ENCODE measurements around the gene ACTR3.

The ACTR3 gene

GRCh38 chr2:113876503-113877387 lies 13.1 kb upstream of the ACTR3 start:
- DNase-seq: no peak

- no peak for DNase-seq
Measured at GRCh38 chr2:113877711-113878598, 11.9 kb upstream of the ACTR3 start.

DNA sequence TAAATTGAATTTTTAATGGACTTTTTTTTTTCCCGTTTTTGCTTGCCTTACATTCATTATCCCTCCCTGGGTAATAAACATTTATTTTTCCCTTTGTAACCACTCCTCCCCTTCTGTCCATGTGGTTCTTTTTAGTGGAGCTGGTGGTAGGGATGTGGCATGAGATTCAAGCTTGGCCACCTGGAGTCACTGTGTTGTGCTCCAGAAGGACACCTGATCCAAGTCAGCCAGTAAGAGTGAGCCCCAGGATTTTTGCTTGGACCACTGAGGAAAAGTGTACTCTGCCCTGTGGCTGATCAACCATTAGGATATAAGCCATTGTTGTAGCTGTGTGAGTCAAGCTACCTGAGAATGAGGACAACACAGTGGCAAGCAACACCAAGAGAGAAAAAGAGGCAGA lies 11.1 kb upstream of the ACTR3 start:
- DNase-seq: no peak

DNA sequence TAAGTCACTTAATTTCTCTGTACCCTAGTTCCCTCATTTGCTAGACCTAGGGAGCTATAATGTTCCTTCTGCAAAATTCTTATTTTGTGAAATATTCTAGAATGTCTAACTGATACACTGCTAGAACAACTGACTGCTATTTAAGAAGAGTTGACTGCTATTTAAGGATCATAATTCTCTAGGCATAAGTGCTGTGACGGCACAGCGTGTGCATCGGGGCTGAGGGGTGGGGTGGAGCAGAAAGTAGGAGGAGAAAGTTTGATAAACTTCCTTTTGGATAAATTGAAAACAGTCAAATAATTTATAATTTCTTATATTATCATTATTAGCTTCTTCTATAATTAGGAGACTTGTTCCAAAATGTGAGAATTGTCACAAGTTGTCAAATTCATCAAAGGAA lies 10.4 kb upstream of the ACTR3 start:
- no peak for DNase-seq

DNA sequence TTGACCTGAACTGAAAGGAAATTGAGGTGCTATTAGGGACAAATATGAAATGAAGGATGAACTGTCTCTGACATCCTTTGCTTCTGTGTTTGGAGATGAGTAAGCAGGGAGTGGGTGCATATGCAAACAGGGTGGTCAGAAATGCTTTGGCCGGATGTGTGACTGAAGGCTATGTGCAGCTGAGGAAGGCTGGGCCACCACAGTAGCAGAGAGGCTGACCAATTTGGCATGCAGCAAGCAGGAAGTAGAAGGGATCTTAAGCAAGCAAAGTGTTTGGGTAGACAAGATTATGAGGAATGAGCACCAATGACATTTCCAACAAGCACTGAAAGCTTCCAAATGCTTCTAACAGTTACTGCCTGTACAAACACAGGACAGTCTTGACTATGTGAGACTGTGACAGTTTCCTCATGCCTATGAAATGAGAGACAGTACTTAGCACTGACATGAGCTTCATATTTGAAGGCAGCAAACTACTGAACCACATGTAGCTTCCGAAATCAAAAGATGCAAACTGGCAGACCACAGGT lies 3.3 kb upstream of the ACTR3 start:
- DNase-seq: no peak

- DNase-seq: no peak
Measured at GRCh38 chr2:113887009-113887792, 2.7 kb upstream of the ACTR3 start.

DNA sequence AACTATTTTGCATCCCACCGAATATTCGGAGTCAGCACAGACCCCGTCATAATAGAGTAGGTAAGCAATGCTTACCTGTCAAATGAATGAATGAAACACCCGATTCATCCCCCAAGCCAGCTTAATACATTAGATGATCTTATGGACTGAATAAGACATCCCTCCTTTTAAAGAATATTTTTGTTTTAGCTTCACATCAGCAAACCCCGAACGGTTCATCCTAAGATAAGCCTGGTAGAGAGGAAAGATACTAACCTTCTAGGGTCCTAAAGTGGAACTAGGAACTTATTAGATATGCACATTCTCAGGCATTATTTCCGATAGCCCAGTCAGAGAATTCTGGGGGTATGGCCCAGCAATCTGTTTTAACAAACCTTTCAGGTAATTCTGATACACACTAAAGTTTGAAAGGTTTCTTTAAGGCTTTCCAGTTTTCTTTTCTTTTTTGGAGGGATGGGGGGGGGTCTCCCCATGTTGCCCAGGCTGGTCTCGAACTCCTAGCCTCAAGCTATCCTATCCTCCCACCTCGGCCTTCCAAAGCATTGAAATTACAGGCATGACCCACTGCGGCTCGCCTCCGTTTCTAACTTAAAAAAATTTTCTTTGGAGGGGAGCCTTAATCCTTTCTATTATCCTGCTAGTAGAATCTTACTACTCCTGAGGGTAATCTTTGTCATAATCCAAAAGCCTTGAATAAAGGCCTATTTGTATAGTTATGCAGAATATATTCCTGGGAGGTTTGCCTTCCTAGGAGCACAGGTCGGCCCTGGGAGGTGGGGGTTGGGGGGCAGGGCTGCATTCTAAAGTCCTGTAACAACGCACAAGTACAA lies 1.0 kb upstream of the ACTR3 start:
- DNase-seq: no peak

- no peak for DNase-seq
Measured at GRCh38 chr2:113890253-113891235, 655 bp downstream of the ACTR3 start.

DNA sequence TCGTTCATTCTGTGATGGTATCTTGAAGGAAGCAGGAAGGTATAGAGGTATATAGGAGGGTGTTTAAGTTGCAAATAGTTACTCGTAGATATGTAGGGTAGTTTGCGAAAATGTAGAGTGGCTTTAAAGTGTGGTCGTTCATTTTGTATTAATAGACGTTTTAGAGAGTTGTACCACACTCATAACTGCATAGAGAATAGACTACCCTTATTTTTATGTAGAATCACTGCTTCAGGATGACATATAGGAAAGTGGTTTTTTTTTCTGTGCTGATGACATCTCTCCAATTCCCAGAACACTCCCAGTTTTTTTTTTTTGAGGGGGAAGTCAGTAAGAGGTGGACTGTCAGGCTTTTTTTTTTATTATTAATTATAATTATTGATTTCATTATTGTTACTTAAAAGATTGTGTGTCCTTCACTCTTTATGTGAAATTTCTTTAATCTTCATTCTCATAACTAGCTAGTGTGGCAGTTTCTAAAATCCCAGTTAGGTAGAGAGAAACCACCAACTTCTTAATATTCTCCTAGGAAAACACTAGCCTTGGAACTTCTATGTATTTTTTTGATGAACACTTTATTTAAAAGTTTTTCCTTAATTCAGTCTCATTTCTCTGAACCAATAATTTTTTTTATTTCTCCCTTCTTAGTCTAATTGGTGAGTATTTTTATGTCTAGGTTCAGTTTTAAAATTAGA lies 1.5 kb downstream of the ACTR3 start:
- DNase-seq: no peak

DNA sequence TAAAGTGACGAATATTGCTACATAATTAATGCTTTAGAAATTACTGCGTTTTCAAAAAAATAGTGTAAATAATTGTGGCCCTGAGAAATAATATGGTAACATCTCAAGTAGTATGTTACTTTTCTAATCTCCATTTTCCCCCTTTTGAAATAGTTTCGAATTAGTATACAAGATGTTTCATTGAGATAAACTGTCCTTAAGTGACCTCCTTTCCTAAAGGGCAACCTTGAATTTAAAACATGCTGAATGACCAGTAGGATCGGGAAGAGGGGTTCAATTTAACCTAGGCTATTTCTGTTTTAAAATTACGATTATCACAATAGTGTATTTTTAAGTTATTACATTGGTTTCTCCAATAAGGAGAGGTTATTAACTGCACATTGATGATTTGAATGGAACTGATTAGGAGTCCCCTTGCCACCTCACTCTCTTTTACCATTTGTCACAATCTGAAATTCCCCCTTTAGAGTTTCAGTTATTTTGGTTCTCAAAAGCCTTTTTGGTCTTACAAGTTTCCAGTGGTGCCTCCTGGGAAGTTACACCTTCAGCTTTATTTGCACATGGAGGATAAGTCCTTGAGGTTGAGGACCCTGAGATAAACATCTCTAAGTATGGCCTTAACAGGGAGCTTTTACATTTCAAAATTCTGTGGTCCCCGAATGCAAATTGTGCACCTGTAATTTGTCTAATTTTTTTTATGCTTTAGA lies 2.3 kb downstream of the ACTR3 start:
- no peak for DNase-seq

DNA sequence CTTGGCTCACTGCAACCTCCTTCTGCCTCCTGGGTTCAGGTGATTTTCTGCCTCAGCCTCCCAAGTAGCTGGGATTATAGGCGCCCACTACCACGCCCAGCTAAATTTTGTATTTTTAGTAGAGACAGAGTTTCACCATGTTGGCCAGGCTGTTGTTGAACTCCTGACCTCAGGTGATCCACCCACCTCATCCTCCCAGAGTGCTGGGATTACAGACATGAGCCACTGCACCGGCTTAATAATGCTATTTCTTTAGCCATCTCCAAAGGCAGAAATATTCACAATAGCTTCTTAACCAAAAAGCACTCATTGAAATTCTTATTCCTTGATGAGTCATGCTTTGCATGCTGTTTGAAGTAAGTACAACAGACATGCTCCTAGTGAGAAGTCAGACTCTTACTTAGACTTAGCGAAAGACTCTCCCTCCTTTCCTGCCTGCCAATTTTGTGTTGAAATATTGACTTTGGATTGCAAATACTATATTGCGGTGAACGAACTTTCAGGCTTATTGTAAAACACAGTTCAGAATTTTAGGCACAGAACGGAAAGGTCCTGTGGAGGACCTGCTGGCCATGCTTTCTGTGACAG lies 4.4 kb downstream of the ACTR3 start:
- DNase-seq: no peak

DNA sequence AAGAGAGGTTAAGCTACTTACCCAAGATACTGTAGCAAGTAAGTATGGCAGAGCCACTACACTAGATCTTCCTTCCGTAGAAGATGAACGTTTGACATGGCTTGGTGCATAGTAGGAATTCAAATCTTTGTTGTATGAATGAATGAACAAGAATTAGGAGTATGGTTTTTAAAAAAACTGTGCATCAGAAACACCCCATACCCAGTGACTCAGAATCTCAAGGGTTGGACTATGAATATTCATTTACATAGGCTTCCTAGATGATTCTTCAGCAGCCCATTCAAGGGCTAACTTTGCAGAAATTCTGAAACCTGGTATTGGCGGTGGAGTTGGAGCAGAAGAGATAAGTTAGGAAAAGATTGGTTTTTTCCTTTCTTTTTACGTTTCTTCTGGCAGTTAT lies 5.4 kb downstream of the ACTR3 start:
- DNase-seq: no peak

DNA sequence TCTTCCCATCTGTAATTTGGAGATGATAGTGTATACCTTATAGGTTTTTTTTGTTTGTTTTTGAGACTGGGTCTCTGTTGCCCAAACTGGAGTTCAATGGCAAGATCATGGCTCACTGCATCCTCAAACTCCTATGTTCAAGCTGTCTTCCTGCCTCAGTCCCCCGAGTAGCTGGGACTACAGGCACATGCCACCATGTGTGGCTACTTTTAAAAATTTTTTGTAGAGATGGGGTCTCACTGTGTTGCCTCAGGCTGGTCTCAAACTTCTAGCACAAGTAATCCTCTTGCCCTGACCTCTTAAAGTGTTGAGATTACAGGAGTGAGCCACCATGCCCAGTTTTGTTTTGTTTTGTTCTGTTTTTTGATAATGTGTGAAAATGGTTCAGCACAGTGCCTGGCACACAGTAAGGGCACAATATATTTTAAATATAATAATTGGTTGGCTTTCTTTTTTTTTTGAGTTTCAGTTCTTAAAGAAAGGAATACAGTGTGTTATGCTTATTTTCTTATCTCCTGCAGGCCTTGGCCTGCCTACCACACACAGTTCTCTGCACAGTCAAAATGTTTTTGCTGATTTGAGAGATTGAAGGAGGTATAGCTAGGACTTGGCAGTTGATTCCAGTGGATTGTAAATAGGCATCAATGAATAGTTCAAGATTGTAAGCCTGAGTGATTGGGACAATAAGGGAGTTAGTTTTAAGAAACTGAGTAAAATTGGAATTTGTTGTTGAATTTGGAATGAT lies 6.1 kb downstream of the ACTR3 start:
- no peak for DNase-seq

DNA sequence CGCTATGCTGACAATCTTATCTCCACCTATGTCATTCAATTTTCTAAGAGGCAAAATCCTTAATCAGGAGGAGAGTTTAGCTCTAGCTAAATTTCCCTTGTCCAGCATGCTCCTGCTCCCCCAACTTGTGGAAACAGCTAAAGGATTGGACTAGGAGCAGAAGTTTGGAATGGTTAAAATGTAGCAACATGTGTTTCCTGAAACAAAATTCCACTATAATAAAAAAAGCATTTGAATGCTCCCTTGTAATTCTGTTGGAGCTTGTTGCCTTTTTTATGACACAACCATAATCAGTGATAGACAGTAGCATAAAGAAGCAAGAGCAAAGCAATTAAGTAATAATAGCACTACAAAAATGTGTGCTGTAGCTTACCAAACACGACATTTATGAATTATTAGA lies 6.9 kb downstream of the ACTR3 start:
- no peak for DNase-seq

DNA sequence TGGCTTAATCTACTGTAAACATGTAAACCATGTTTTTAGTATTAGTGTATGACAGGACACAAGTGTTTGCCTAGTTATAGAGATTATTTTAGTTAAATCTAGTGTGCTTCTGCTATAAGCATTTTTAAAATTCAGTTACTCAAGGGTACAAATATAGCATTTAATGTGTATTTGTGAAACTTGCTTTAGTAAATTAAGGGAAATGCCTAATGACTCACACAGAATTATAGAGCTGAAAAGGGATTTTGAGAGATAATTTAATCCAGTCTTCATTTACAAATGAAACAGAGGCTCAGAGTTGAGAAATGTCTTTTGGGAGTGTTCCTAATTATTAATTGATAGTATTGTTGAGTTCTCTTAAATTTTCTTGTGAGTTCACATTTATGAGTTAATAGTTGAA lies 8.2 kb downstream of the ACTR3 start:
- DNase-seq: no peak

DNA sequence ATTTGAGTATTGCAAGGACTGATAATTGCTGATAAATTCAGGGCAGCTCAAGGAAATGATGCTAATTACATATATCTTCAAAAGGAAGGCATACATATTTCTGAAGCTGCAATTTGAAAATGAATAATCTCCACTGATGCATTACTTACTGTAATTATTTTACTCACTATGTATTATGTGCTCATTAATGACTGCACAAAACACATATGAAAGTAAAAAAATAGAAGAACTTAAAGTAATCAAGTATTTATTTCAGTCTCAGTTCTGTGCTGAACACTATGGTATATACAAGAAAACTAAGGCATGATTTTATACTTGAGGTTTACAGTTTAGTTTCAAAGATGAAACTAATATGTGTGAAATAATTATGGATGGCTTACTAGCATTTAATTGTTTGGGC lies 9.3 kb downstream of the ACTR3 start:
- no peak for DNase-seq

GRCh38 chr2:113901943-113902342 lies 12.1 kb downstream of the ACTR3 start:
- DNase-seq: no peak

- DNase-seq: no peak
Measured at GRCh38 chr2:113905886-113906285, 16.0 kb downstream of the ACTR3 start.
